Mesendoderm (in vitro differentiated cells): ENCODE data around the gene GPX1.
"Not testable (repeated sequence)": the region's sequence is repeated elsewhere in the genome, so short reads cannot be mapped to it uniquely, and the experiment has no call there.

ENCODE experiments used
- DNase-seq: peaks from one replicate; pipeline ENCODE4 v3.0.0; 2013
- H2AK5ac ChIP-seq: 2 replicates; pipeline ENCODE4 v1.6.1; 2013; ENCODE audit warnings: low read length, inconsistent platforms
- H2BK120ac ChIP-seq: 2 replicates; pipeline ENCODE4 v1.6.1; 2013; ENCODE audit warnings: low read depth, mild to moderate bottlenecking, low read length, moderate library complexity, mixed read lengths
- H2BK15ac ChIP-seq: replicated peaks from 2 replicates; pipeline ENCODE4 v1.6.1; 2013; ENCODE audit warnings: low read depth, mild to moderate bottlenecking, moderate library complexity
- H2BK5ac ChIP-seq: 2 replicates; pipeline ENCODE4 v1.6.1; 2013; ENCODE audit warnings: low read length, inconsistent platforms
- H3K18ac ChIP-seq: 2 replicates; pipeline ENCODE4 v1.6.1; 2013; ENCODE audit warnings: mild to moderate bottlenecking, low read length, mixed read lengths
- H3K23ac ChIP-seq: one replicate; pipeline ENCODE4 v1.6.1; 2013; ENCODE audit warnings: low read length
- H3K27ac ChIP-seq: 2 replicates; pipeline ENCODE4 v1.5.1; 2013; ENCODE audit warnings: low read depth, mild to moderate bottlenecking, inconsistent platforms, low read length, moderate library complexity
- H3K27me3 ChIP-seq: 2 replicates; pipeline ENCODE4 v1.6.1; 2013; ENCODE audit warnings: low read length, control low read depth, mild to moderate bottlenecking, inconsistent platforms; ENCODE audit not compliant: insufficient read depth, poor library complexity
- H3K36me3 ChIP-seq: 2 replicates; pipeline ENCODE4 v1.6.1; 2013; ENCODE audit warnings: low read length, inconsistent platforms; ENCODE audit not compliant: control insufficient read depth, insufficient read depth
- H3K4ac ChIP-seq: one replicate; pipeline ENCODE4 v1.6.1; 2013; ENCODE audit warnings: low read depth, mild to moderate bottlenecking, low read length, moderate library complexity
- H3K4me1 ChIP-seq: 2 replicates; pipeline ENCODE4 v1.6.1; 2013; ENCODE audit warnings: low read depth, low read length, inconsistent platforms; ENCODE audit not compliant: control insufficient read depth
- H3K4me2 ChIP-seq: 2 replicates; pipeline ENCODE4 v1.6.1; 2013; ENCODE audit warnings: low read length
- H3K4me3 ChIP-seq: 2 replicates; pipeline ENCODE4 v1.5.1; 2013; ENCODE audit warnings: mild to moderate bottlenecking, low read length
- H3K56ac ChIP-seq: one replicate; pipeline ENCODE4 v1.6.1; 2013; ENCODE audit warnings: low read length
- H3K79me1 ChIP-seq: 2 replicates; pipeline ENCODE4 v1.6.1; 2013; ENCODE audit warnings: low read length, inconsistent platforms
- H3K79me2 ChIP-seq: 2 replicates; pipeline ENCODE4 v1.6.1; 2013; ENCODE audit warnings: mild to moderate bottlenecking, low read length; ENCODE audit not compliant: control insufficient read depth, insufficient read depth
- H3K9ac ChIP-seq: 2 replicates; pipeline ENCODE4 v1.6.1; 2013; ENCODE audit warnings: low read length, inconsistent platforms
- H4K5ac ChIP-seq: one replicate; pipeline ENCODE4 v1.6.1; 2013; ENCODE audit warnings: low read length
- H4K8ac ChIP-seq: one replicate; pipeline ENCODE4 v1.6.1; 2013; ENCODE audit warnings: low read depth, mild to moderate bottlenecking, control low read depth, low read length, moderate library complexity
- WGBS: extraction: QIAGEN DNeasy Blood & Tissue Kit; methylation state at CpG from one replicate; pipeline ENCODE4 v1.1.7; 2013; ENCODE audit warnings: low lambda C conversion rate, missing lambda C conversion rate; ENCODE audit not compliant: insufficient coverage; ENCODE audit errors: extremely low coverage; 5-methylcytosine and 5-hydroxymethylcytosine counted together

Gene GPX1

GRCh38 chr3:49348361-49348760 is 9.8 kb downstream of the GPX1 start:
- not testable (repeated sequence) for H3K4me2 ChIP-seq, H3K23ac ChIP-seq, H3K4ac ChIP-seq, H3K79me1 ChIP-seq, H4K8ac ChIP-seq, H3K36me3 ChIP-seq, H3K4me3 ChIP-seq, H2AK5ac ChIP-seq, H3K18ac ChIP-seq, H3K27ac ChIP-seq, DNase-seq, H2BK5ac ChIP-seq, H3K27me3 ChIP-seq, H3K56ac ChIP-seq, H3K9ac ChIP-seq, H2BK120ac ChIP-seq, H3K79me2 ChIP-seq, H4K5ac ChIP-seq, H3K4me1 ChIP-seq, H2BK15ac ChIP-seq
- no CpG with 5 or more reads among the region's 12 CpGs for WGBS

DNA sequence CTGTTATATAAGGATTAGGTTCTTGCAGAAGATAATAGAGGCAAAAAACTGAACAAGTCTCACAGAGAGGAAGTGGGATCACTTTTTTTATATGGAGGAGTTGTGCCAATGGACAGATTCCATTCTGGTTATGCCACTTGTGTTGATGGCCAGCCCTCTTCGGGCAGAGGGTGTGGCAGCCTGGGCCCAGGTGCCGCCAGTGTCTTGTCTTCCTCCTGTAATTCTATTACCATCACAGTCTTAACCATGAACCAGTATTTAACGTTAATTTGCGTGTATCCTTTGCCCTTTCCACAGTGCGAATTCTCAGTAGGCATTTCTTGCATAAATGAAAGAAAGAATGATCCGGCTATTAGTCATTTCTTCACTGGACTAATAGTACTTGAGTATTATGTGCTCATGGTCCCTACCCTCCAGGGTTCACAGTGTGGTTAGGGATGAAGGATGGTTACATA is 11.3 kb downstream of the GPX1 start:
- Histone ChIP-seq H3K18ac (no peak overlapping the region), H3K36me3 (no peaks in the 10 kb centered on the region), H3K4me2 (no peak overlapping the region), H2BK5ac (no peak overlapping the region), H3K4ac (no peak overlapping the region), H3K79me1 (no peaks in the 10 kb centered on the region), H4K8ac (no peak overlapping the region), H2AK5ac (no peak overlapping the region), H2BK15ac (no peak overlapping the region), H3K79me2 (no peaks in the 10 kb centered on the region), H3K4me3 (no peak overlapping the region), H4K5ac (no peak overlapping the region), H3K23ac (no peak overlapping the region), H3K27me3 (no peaks in the 10 kb centered on the region), H3K27ac (no peak overlapping the region), H3K4me1 (no peaks in the 10 kb centered on the region), H2BK120ac (no peak overlapping the region), H3K56ac (no peak overlapping the region), H3K9ac (no peak overlapping the region)
- WGBS: no CpG with 5 or more reads among the region's 6 CpGs
- DNase-seq: no peak

- Histone ChIP-seq H3K18ac (no peak overlapping the region), H4K8ac (no peak overlapping the region), H3K9ac (no peak overlapping the region), H3K36me3 (no peaks in the 10 kb centered on the region), H2BK120ac (no peak overlapping the region), H3K27me3 (no peaks in the 10 kb centered on the region), H3K23ac (no peak overlapping the region), H3K56ac (no peak overlapping the region), H2BK15ac (no peak overlapping the region), H3K4me1 (no peaks in the 10 kb centered on the region), H2BK5ac (no peak overlapping the region), H3K79me2 (peaks cover 2% of the 10 kb centered on the region), H3K4ac (no peak overlapping the region), H3K79me1 (peaks cover 1% of the 10 kb centered on the region), H3K4me3 (no peak overlapping the region), H3K27ac (no peak overlapping the region), H3K4me2 (no peak overlapping the region), H2AK5ac (no peak overlapping the region), H4K5ac (no peak overlapping the region)
- no CpG with 5 or more reads among the region's 3 CpGs for WGBS
- DNase-seq: no peak
Measured at GRCh38 chr3:49343163-49343562, 15.0 kb downstream of the GPX1 start.

DNA sequence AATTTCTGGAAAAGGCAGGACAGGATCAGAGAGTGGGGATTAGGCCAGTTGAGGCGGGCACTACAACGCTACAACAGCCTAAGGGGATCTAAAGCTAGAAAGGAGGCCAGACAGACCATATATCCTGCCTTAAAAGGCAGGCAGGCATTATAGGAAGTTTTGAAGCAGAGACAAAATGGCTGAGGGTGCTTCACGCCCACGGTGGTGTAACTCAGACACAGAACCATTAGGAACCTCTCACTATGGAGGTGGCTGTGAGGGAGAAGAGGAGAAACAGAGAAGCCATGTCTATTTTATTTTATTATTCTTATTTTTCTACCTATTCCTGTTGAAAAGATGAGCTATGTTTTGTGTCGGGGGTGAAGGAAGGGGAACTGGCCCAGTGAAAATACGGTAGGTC is 16.2 kb downstream of the GPX1 start:
- no peak overlapping the region for H2AK5ac ChIP-seq
- no peak for DNase-seq
- H3K27me3 ChIP-seq: no peaks in the 10 kb centered on the region
- no peak overlapping the region for H3K4me3 ChIP-seq
- peaks cover 2% of the 10 kb centered on the region for H3K79me2 ChIP-seq
- H3K36me3 ChIP-seq: no peaks in the 10 kb centered on the region
- no peak overlapping the region for H3K27ac ChIP-seq
- peaks cover 1% of the 10 kb centered on the region for H3K79me1 ChIP-seq
- H3K9ac ChIP-seq: no peak overlapping the region
- no peak overlapping the region for H4K8ac ChIP-seq
- no peak overlapping the region for H2BK15ac ChIP-seq
- H4K5ac ChIP-seq: no peak overlapping the region
- no peak overlapping the region for H3K23ac ChIP-seq
- no peak overlapping the region for H2BK120ac ChIP-seq
- no peak overlapping the region for H3K56ac ChIP-seq
- H3K4ac ChIP-seq: no peak overlapping the region
- no CpG with 5 or more reads among the region's 6 CpGs for WGBS
- H3K4me2 ChIP-seq: no peak overlapping the region
- no peak overlapping the region for H3K18ac ChIP-seq
- H2BK5ac ChIP-seq: no peak overlapping the region
- H3K4me1 ChIP-seq: no peaks in the 10 kb centered on the region

GRCh38 chr3:49339941-49340800 is 18.0 kb downstream of the GPX1 start, which contains the start of gene USP4:
Gene USP4 (minus strand): TSS chr3:49340053. CDS start chr3:49340024, 29 bp downstream.
- H4K5ac ChIP-seq: peak within 1 kb of the TSS; percentile 44
- peak within 1 kb of the TSS; percentile 80 for H3K4me3 ChIP-seq
- peaks cover 2% of the 10 kb centered on the region for H3K79me2 ChIP-seq
- H3K56ac ChIP-seq: peak within 1 kb of the TSS; percentile 96
- peak within 1 kb of the TSS; percentile 90 for H3K9ac ChIP-seq
- peak; percentile 95 for DNase-seq
- H3K23ac ChIP-seq: no peak within 1 kb of the TSS
- no peak within 1 kb of the TSS for H2AK5ac ChIP-seq
- WGBS: no CpG with 5 or more reads among the region's 70 CpGs
- no peaks in the 10 kb centered on the region for H3K36me3 ChIP-seq
- no peak within 1 kb of the TSS for H2BK15ac ChIP-seq
- H3K27ac ChIP-seq: peak within 1 kb of the TSS; percentile 81
- peak within 1 kb of the TSS; percentile 85 for H3K4me2 ChIP-seq
- H3K4ac ChIP-seq: peak within 1 kb of the TSS; percentile 39
- peaks cover 1% of the 10 kb centered on the region for H3K79me1 ChIP-seq
- H3K27me3 ChIP-seq: no peaks in the 10 kb centered on the region
- H2BK5ac ChIP-seq: peak within 1 kb of the TSS; percentile 75
- no peak within 1 kb of the TSS for H4K8ac ChIP-seq
- peak within 1 kb of the TSS; percentile 61 for H3K18ac ChIP-seq
- no peaks in the 10 kb centered on the region for H3K4me1 ChIP-seq
- no peak within 1 kb of the TSS for H2BK120ac ChIP-seq
